Amniotic stem cell (primary cell): ENCODE measurements around the gene ADRM1.

ENCODE experiments used
- DNase-seq: peaks from one replicate; lab custom pipeline; 2025; lab: John Stamatoyannopoulos, UW

The ADRM1 gene

DNA sequence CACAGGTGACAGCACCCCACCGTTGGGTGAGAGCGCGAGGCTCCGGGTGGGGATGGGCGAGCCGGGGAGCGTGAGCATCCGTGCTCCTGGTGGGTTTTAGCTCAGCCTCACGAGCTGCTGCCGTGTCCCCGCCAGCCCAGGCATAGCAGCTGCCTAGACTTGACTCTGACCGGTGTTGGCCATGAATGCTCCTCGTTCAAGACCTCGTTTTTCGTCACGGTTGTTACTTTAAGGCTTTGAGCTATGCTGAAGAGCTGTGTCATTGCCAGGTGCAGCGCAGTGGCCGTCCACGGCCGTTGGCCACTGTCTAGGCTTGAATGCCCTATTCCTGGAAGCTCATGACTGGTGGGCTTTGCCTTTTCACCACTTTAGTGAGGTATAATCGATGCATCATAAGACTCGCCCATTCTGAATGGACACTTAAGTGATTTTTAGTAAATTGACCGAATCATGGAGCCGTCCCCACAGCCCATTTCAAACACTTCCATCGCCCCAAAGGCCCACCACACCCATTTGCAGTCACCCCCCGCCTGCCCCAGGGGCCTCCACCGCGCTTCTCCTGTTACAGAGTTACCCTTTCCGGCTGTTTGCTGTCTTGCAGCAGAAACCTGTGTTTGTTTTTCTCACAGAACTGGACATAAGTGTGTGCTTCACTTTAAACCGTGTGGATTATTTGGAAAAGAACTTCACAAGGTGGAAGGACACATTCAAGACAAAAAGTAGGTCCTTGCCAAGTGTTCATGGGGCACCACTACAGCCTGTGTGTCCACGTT lies 21.4 kb upstream of the ADRM1 start:
- DNase-seq, result no peak

GRCh38 chr20:62282103-62282502 lies 20.7 kb upstream of the ADRM1 start:
- no peak for DNase-seq

- DNase-seq, result no peak
Measured at GRCh38 chr20:62282877-62283503, 19.8 kb upstream of the ADRM1 start.

DNA sequence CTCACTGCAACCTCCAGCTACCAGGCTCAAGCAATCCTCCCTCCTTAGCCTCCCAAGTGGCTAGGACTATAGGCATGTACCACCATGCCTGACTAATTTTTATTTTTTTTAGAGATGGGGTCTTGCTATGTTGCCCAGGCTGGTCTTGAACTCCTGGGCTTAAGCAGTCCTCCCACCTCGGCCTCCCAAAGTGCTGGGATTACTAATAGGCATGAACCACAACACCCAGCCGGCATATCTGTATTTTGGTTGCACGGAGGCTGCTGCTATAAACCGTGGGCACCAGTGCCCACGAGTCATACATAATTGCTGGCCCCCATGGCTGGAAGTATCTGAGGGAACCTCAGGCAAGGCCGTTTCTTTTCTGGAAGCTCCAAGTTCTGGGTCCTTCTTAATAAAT lies 18.3 kb upstream of the ADRM1 start:
- DNase-seq, result no peak

GRCh38 chr20:62285151-62285550 lies 17.6 kb upstream of the ADRM1 start:
- DNase-seq, result no peak

GRCh38 chr20:62285722-62286121 lies 17.1 kb upstream of the ADRM1 start:
- no peak for DNase-seq

DNA sequence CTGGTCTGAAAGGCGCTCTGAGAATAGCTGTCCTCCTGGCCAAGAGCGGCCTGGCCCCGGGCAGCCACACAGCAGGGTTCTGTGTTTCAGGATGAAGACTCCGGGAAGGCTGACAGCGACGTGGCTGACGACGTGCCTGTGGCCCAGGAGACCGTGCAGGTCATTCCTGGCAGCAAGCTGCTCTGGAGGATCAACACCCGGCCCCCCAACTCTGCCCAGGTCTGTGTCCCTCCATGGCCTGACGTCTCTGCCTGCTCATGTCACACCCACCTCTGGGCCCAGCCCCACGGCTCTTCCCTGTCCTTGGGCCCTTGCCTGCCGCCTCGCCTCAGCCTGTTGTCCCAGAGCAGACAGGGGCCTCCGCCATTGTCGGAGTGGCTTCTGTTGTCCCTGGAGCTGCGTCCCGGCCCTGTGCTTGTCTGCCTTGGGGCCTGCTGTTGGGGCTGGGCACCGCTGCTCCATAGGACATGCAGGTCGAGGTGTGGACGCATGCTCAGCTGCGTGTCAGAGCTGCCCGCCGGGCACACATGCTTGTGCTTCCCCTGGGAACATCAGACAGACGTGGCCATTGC lies 16.2 kb upstream of the ADRM1 start:
- DNase-seq, result no peak

GRCh38 chr20:62287129-62287528 lies 15.7 kb upstream of the ADRM1 start:
- no peak for DNase-seq

DNA sequence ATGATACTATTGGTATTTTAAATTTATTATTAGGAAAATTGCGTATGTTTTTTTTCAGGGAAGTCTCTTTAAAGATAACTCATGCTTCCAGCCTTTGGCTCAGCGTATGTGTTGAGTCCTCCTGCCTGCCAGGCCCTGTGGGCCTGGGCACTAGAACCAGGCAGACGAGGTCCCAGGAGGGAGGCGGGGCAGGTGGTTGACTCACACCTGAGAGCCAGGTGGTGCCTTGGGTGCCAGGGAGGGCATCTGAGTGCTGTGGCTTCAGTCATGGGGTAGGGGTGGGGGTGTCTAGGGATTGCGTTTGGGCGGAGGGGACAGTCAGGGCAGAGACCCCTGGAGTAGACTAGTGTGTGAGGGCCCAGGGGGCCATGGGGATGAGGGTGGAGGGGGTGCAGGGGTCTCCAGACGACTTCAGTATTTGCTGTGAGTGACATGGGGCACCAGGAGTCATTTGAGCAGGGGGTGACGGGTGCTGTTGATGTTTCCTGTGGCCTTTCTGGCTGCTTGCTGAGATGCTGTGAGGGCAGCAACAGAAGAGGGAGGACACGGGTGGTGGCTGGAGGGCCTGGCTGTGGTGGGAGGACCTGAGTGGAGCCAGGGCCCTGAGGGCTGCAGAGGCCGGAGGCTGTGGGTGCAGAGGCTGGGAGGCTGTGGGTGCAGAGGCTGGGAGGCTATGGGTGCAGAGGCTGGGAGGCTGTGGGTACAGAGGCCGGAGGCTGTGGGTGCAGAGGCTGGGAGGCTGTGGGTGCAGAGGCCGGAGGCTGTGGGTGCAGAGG lies 14.8 kb upstream of the ADRM1 start:
- DNase-seq, result no peak

GRCh38 chr20:62288535-62289105 lies 14.2 kb upstream of the ADRM1 start:
- no peak for DNase-seq

DNA sequence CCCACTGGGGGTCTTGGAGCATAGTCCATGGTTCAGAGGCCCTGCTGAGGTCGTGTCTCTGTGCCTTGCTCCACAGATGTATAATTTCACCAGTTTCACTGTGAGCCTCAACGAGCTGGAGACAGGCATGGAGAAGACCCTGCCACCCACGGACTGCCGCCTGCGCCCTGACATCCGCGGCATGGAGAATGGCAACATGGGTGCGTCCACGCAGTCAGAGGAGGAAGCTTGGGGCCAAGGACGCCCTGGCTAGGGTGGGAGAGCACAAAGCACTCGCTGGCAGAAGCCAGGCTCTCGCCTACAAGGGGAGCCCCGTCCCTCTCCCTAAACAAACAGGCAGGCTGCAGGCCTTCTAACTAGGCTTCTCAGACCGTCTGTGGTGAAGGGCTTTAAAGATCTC lies 13.7 kb upstream of the ADRM1 start:
- no peak for DNase-seq

DNA sequence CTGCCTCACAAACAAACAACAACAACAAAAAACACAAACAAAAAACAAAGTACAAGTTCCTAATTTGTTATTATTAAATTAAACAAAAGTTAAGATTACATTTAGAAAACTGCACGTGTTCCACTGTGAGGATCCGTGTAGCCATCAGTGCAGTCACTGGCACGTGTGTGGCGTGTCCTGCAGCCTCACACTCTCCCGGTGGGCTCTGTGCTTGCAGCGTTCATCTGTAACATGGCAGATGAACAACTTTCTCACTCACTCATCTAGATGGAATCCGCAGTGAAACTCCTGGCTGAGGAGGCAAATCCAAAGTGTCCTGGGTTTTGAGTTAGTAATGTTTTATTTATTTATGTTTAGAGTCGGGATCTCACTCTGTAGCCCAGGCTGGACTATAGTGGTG lies 12.9 kb upstream of the ADRM1 start:
- DNase-seq, result no peak

- DNase-seq, result no peak
Measured at GRCh38 chr20:62291251-62292066, 11.3 kb upstream of the ADRM1 start.

- DNase-seq, result no peak
Measured at GRCh38 chr20:62292108-62292507, 10.7 kb upstream of the ADRM1 start.

DNA sequence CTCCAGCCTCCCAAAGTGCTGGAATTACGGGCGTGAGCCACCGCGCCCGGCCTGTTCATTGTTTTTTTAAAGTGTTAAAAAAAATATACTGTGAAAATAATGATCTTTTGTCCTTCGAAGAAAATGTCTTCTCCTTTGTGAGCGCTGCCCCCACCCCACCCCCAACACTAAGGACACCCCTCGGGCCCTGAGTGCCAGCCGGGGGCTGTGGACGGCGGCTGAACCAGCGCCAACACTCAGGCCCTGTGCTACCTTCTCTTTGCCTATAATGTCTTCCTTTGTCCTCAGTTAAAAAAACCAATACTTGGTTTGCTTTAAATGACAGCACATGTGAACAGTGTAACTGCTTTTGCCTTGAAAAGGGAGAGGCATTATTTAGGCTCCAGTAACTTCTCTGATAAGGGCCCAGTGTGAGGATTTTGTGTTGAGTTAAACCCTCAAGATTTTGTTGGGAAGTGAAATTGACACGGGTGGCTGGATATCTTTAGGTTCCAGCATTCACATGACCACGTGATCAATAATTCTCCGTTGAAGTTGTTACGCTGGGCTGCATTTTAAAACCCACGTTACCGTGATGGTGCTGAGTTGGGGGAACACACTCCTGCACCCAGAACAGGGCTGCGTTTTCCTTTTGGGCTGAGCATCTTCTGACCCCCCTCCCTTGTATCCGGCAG lies 9.5 kb upstream of the ADRM1 start:
- no peak for DNase-seq

GRCh38 chr20:62293946-62294345 lies 8.9 kb upstream of the ADRM1 start:
- DNase-seq, result no peak

DNA sequence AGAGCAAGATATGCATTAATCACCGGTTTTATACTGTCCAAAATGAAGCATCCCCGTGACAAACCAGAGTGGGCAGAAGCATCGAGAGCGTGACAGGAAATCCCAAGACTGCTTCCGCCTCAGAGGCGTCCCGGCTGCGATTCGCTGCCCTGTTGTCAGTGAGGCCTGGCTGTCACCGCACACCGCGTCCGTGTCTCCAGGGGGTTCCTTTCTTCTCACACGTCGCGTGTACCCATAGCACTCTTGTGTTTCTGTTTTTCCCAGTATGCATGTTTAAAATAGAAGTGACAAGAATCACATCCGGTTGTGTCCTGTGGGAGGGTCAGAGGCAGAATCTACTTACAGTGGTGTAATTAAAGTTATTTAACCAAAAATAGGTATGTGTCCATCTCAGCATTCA lies 8.3 kb upstream of the ADRM1 start:
- DNase-seq, result no peak

DNA sequence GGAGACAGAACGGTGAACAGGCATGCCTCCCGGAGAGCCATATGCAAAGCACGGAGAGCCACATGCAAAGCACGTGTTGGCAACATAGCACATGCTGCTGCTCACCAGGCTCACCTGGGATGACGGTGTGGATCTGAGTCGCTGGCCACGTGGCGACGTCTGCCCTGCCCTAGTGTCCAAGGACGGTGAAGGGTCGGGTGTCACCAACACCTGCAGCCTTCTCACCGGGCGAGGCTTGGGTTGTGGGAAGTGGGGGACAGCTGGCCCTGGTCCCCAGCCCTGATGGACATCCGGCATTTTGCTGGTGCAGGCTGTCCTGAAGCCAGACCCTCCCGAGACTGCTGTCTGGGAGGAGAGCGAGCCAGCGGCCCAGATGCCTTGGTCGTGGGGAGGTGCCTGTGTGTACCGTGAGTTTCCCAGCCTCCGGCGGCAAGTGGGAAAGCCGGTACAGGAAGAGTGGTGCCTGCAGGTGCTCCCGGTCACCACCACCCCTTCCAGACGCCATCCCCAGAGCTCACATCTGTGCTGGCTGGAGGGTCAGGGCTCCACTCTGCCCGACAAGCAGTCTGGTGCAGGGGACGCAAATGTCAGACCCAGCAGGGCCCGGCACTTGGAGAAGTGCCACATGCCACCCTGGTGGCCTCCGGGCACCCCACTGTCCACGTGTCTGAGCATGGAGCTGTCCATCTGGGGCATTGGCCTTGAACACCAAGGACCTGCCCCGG lies 5.9 kb upstream of the ADRM1 start:
- DNase-seq, result no peak

GRCh38 chr20:62297449-62298227 lies 5.2 kb upstream of the ADRM1 start:
- no peak for DNase-seq
